ENCODE data around the gene SERGEF. TPM values are rescaled to one million over a fixed set of nuclear protein-coding genes. Genes with fewer than 3 reads are reported as not detected.

Gene SERGEF
- polyA plus RNA-seq, 3 donors = 14.3 to 33.7 (median 33.3) TPM

- Mint-ChIP-seq H3K9me3 (peaks cover 0 to 3% (median 0%) of the 10 kb centered on the region in 7 donors), H3K27ac (peak overlapping the region in 1 of 7 donors; percentile 66), H3K27me3 (ENCODE audit: low read depth in 3 of 3) (peaks cover 8 to 10% (median 9%) of the 10 kb centered on the region in 3 donors), H3K4me1 (peaks cover 19% of the 10 kb centered on the region), H3K4me3 (no peak overlapping the region), H3K36me3 (peaks cover 16% of the 10 kb centered on the region in 2 donors)
- H3K36me3 ChIP-seq (replicated peaks in 1 of 2; ENCODE audit: control insufficient read depth in 1 of 2, insufficient read depth in 2 of 2, low read length in 2 of 2) = peaks cover 3 to 17% of the 10 kb centered on the region in 2 donors
- H3K27me3 ChIP-seq (ENCODE audit: control insufficient read depth in 2 of 2, insufficient read depth in 2 of 2, low read length in 2 of 2) = peaks cover 9 to 10% of the 10 kb centered on the region in 2 donors
- H2AFZ ChIP-seq (ENCODE audit: insufficient read depth, low read depth, low read length, poor library complexity, severe bottlenecking) = no peak overlapping the region
- H3K9ac ChIP-seq (ENCODE audit: insufficient read depth, low read length, poor library complexity, severe bottlenecking) = no peak overlapping the region
- intact Hi-C loops (cut with micrococcal nuclease) = loop anchor here in 1 of 2 donors (10.0 kb wide), 1 partner anchor 95 kb away; the partner anchor contains the start of gene SAAL1
- H3K27ac ChIP-seq (ENCODE audit: low read depth in 1 of 2, low read length in 2 of 2) = no peak overlapping the region
- H3K4me1 ChIP-seq (ENCODE audit: control insufficient read depth in 1 of 2, insufficient read depth in 2 of 2, low read length in 2 of 2) = peaks cover 13 to 19% of the 10 kb centered on the region in 2 donors
- no peaks in the 10 kb centered on the region for H4K20me1 ChIP-seq (ENCODE audit: insufficient read depth, low read length)
- no peaks in the 10 kb centered on the region for H3K79me2 ChIP-seq (ENCODE audit: insufficient read depth, low read length)
- H3K4me2 ChIP-seq (replicated peaks; ENCODE audit: extremely low read depth, low read length, poor library complexity, severe bottlenecking) = no peak overlapping the region
- H3K4me3 ChIP-seq (replicated peaks in 1 of 3; ENCODE audit: low read depth in 2 of 3, low read length in 3 of 3) = no peak overlapping the region
- no peaks in the 10 kb centered on the region for H3K9me3 ChIP-seq (replicated peaks in 1 of 2; ENCODE audit: control insufficient read depth in 1 of 2, insufficient read depth in 1 of 2, low read length in 2 of 2)
- TF ChIP-seq CTCF (IDR thresholded peaks at IDR 0.05) = no peak
- DNase-seq = no peak
Measured at GRCh38 chr11:18010121-18010670, 2.7 kb downstream of the SERGEF start.

GRCh38 chr11:18005376-18006129 lies 7.3 kb downstream of the SERGEF start:
- H2AFZ ChIP-seq (ENCODE audit: insufficient read depth, low read depth, low read length, poor library complexity, severe bottlenecking) = no peak overlapping the region
- no peaks in the 10 kb centered on the region for H3K9me3 ChIP-seq (replicated peaks in 1 of 2; ENCODE audit: control insufficient read depth in 1 of 2, insufficient read depth in 1 of 2, low read length in 2 of 2)
- H3K4me1 ChIP-seq (ENCODE audit: control insufficient read depth in 1 of 2, insufficient read depth in 2 of 2, low read length in 2 of 2) = no peaks in the 10 kb centered on the region
- H3K9ac ChIP-seq (ENCODE audit: insufficient read depth, low read length, poor library complexity, severe bottlenecking) = no peak overlapping the region
- no peaks in the 10 kb centered on the region for H3K79me2 ChIP-seq (ENCODE audit: insufficient read depth, low read length)
- no peaks in the 10 kb centered on the region for H3K27me3 ChIP-seq (ENCODE audit: control insufficient read depth in 2 of 2, insufficient read depth in 2 of 2, low read length in 2 of 2)
- H3K36me3 Mint-ChIP-seq = peaks cover 50 to 54% of the 10 kb centered on the region in 2 donors
- DNase-seq = no peak
- H3K4me3 ChIP-seq (replicated peaks in 1 of 3; ENCODE audit: low read depth in 2 of 3, low read length in 3 of 3) = no peak overlapping the region
- H3K4me3 Mint-ChIP-seq = peak overlapping the region in 1 of 2 donors; percentile 17
- H3K36me3 ChIP-seq (replicated peaks in 1 of 2; ENCODE audit: control insufficient read depth in 1 of 2, insufficient read depth in 2 of 2, low read length in 2 of 2) = peaks cover 15 to 61% of the 10 kb centered on the region in 2 donors
- no peaks in the 10 kb centered on the region for H3K27me3 Mint-ChIP-seq (ENCODE audit: low read depth in 3 of 3)
- H3K9me3 Mint-ChIP-seq = no peaks in the 10 kb centered on the region
- intact Hi-C loops (cut with micrococcal nuclease) = no loop called here
- H3K27ac Mint-ChIP-seq = no peak overlapping the region
- H3K4me2 ChIP-seq (replicated peaks; ENCODE audit: extremely low read depth, low read length, poor library complexity, severe bottlenecking) = no peak overlapping the region
- no peaks in the 10 kb centered on the region for H4K20me1 ChIP-seq (ENCODE audit: insufficient read depth, low read length)
- no peak overlapping the region for H3K27ac ChIP-seq (ENCODE audit: low read depth in 1 of 2, low read length in 2 of 2)
- no peak for TF ChIP-seq CTCF (IDR thresholded peaks at IDR 0.05)
- peaks cover 4% of the 10 kb centered on the region for H3K4me1 Mint-ChIP-seq
- 82% methylated on average over 3 of the region's 4 CpGs for WGBS (ENCODE audit: insufficient coverage)

Data from CD14-positive monocyte (primary cell).